ENCODE results near the gene DST.
A peak's percentile ranks its signal among the peaks of the same experiment; 100 is the strongest.
"Not testable (repeated sequence)": the region's sequence is repeated elsewhere in the genome, so short reads cannot be mapped to it uniquely, and the experiment has no call there.

The DST gene

DNA sequence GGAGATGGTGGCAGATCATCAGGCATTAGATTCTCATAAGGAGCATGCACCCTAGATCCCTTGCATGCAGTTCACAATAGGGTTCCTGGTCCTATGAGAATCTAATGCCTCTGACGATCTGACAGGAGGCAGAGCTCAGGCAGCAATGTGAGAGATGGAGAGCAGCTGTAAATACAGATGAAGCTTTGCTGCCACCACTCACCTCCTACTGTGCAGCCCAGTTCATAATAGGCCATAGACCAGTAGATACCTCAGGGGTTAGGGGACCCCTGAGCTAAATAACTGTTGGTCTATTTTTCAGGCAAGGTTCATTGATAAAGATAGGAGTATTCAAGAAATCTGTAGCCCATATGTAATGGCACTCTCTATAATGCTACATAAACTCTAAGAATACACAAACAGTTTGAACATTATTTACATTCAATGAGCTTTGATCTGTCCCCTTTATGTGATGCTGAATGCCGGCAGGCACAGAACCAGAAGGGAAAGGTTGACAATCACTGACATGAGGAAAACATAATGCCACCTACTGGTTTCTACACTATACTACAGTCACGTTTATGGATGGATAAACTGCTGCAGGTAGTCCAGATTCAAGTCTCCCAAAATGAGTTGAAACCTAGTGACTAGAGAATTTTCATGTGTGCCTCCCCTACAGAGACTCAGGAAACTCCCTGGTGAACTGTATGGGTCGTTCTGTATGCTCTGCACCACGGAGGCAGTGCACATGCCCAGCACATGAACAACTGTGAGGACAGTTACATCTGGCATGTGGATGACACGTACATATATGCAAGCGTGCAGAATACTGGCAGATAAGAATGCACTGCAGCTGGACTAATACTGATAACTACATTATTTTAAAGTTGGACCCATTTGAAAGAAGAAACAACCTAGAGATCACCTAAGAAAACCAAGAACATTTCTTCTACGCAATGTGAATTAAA is 72.0 kb downstream of the DST start:
- peak; percentile 70 for DNase-seq

DNA sequence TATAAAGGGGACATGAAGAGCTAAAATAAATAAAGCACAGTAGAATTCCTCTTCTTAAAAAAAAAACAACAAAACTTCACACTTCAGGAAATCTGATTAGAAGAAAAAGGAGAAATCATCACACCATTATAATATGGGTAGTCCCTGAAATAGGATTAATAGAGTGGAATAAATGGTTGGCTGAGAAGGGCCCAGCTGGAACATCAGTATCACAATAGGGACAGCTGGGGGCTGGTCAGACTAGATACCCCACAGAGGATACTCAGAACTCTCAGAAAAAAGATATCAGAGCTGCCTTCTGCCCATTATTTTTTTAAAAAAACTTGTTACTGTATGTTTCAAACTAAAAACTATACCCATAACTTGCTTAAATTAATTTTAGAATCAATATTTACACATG is 75.2 kb downstream of the DST start:
- DNase-seq = no peak

DNA sequence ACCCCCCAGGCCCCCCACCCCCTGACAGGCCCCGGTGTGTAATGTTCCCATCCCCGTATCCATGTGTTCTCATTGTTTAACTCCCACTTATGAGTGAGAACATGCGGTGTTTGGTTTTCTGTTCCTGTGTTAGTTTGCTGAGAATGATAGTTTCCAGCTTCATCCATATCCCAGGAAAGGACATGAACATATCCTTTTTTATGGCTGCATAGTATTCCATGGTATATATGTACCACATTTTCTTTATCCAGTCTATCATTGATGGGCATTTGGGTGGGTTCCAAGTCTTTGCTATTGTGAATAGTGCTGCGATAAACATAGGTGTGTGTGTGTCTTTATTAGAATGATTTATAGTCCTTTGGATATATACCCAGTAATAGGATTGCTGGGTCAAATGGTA is 80.0 kb downstream of the DST start:
- not testable (repeated sequence) for DNase-seq

DNA sequence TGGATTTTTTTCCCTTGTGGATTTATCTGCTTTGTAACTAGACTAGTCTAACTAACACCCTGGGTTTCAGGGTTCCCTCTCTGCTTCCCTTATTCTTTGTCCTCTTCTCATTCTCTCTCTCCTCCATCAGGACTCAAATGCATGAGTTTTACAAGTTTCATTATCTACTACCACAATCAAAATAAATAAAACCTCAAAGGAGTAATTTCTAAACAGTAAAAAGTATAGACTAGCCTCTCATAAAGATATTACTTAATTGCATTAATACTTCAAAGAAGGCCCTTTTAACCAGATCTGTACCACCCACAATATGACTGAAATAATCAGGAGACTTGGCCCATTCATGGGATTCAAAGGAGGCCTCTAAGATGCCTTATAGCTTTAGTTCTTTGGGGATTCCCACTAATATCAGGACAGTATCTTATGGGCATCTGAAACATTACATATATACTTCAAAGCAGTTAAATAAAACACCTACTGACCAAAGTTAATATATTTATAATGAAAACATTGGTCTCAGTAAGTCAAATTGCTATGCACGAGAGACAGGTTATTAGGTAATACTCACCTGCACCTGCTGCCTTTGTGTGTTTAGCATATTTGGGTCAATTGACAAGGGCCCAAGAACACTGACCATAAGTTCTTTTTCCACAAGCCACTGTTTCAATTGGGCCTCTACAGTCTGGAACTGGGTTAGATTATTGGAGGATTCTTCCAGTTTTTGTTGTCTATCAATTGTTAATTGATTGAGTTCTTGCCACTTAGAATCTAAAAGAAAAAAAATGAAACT is 85.7 kb downstream of the DST start:
- no peak for DNase-seq

DNA sequence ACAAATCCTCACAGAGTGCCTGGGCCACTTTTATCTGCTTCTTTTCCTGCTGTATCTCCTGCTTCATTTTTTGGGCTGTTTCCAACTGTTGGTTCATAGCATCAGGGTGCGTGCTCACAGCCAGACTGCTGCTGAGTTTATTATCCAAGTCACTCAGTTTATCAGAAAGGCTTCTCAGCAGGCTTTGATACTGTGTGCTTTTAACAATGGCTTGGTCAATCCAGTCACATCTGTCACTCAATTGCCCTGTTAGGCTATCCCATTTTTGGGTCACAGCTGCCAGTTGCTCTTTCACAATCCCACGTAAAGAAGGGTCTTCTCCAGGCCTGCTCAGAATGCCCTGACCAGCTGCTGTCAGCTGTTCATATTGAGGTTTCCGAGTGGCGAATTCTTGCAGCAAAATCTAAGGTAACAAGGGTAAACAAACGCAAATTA is 87.2 kb downstream of the DST start:
- peak; percentile 50 for DNase-seq

DNA sequence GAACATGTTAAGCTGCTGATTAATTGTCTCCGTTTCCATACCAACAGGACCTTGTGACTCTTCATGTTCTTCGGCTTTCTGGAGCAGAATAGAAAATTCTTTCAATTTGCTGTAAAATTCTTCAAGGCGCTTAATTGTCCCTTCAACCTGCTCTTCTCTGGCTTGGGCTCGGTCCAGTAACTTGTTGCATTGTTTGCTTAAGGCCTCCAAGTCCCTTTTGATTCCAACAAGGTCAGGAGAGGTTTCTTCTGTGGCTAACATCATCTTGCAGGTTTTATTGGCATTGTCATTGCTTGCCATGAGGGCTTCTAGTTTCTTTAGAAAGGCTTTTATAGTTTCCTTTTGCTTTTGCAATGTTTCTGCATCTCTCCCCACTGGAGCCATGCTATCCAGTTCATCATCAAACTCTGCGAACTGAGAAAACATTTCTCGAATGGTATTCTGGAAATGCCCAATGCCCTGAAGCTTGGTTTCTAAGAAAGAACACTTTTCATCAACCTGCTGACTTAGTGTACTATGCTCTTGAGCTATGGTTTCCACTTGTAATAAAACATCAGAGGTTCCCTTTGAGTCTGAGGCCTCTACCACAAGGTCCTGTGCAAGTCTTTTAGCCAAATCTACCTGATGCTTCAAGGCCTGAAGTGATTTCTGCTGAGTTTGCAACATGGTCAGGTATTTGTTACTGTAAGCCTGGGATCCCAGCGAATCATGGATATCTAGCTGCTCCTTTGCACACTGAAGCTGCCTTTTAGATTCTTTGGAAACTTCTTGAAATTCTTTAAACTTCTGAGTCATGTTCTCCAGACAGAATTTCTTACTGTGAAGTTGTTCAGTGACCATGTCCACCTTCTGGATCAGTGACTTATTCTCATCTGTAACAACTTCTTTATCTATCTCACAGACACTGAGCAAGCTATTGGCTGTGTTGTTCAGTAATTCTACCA is 90.2 kb downstream of the DST start:
- no peak for DNase-seq

DNA sequence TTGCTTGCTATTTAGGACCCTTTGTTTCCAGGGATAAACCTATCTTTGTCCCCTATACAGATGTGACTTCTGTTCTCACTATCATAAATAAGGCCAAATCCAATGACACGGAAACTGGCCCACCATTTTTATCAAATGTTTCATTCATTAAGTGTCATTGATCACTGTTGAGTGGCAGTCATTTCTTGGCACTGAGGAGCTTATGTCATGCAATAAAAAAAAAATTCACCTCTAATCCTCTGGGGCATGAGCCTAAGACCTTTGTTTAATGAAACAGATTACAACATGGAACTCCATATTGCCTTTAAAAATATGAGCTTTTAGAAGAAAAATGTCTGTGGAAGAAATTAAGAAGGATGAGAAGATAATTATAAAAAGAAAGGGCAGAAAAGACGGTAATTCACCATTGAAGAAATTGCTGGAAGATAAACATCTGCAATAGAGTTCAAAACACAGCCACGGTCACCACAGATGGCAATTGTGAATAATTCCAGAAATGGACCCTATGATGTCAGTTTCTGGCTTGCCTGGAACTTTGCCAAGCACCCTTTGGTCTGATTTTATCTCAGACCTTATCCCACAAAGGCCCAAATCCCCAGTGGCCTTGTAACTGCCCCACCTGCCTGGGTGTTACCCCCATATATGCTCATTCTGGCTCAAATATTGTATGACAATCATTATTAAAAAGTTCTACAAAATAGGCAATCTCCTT is 91.1 kb downstream of the DST start:
- DNase-seq = no peak

DNA sequence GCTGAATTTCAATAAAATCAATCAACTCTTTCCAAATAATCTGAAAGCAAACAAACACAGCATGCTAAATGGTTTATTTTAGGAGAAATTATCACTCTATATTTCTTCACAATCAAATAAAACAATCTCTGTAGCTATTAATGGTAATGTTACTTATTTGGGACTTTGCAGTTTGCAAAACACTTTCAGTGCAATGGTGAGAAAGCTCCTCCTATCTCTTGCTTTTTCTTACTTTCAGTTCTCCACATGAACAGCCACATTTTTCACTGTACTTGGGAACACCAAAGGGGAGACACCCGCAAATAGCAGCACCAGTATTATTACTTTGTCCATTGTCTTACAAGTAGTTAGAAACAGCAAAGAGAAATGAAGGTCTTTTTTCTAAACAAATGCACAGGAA is 92.4 kb downstream of the DST start:
- DNase-seq = no peak

DNA sequence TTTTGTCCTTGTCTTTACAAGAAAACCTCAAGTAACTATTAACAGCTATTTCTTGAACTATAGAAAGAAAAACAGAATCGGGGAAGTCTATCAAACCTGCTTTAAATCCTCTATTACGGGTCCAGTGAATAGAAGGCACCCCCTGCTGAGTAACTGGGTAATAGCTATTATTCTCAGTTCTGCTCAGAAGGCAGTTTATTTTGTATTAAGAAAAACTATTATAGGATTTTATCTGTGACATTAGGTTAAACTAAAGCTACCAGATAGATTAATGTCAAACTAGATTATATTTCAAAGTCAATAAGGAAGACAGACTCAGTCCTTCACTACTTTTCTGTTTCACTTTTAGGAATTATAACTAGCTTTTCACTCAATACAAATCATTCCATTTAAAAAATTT is 93.7 kb downstream of the DST start:
- DNase-seq = peak; percentile 14

DNA sequence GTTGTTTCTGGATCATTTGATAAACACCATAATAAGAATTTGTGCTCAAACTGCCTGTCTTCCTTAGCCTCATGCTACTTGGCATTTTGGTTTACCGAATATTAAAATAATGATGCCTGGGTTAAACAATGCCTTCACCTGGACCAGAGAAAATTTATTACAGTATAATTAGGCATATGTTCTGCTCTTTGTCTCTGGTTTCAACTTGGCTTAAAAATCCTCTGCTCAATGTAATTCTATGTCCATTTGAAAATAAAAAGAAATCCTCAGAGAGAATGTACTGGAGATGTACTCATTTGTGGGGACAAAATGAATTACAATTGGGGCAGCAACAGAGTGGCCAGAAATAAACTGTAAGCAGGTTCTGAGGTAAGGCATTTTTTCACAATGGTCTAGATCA is 95.0 kb downstream of the DST start:
- DNase-seq = no peak

DNA sequence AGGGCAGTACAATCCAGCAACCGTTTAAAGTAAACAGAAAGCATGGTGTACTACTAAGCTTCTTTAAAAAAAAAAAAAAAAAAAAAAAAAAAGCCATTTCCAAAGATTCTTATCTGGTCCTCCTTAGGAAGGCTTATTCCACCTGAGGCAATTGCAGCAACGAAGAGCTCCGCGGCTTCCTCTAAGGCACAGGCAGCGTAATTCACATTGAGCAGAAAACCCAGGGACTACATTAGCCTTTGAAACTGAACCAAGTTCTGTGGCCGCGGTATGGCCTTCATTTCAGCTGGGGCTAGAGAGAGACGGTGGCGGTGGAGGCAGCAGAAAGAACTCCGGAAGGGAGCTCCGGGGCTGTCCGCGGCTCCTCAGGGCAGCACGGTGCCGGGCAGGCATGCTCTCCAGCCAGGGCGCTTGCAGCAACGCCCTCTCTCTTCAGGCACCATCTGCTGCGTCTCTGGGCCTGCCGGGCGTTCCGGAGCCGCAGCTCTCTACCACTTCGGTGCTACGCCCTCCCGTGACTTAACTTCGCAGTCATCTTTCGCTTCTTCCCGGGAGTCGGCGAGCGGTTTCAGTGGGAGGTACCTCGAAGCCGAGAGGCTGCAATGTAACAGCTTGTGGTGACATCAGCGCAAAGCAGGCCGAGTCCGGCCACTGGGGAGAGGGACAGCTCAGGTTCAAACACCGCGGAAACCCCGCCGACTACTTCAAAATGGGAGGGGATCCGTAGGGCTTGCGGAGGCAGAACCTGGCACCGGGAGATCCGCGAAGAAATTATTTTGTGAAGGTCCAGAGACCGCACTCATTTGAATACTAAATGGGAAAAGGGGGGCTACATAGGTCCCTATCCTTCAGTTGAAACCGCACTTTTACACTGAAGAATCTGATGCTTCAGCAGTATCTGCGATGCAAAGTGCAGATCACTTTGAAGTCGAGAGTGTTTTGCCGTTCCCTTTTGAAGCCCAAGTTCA is 100.0 kb downstream of the DST start:
- DNase-seq = peak; percentile 91

DNA sequence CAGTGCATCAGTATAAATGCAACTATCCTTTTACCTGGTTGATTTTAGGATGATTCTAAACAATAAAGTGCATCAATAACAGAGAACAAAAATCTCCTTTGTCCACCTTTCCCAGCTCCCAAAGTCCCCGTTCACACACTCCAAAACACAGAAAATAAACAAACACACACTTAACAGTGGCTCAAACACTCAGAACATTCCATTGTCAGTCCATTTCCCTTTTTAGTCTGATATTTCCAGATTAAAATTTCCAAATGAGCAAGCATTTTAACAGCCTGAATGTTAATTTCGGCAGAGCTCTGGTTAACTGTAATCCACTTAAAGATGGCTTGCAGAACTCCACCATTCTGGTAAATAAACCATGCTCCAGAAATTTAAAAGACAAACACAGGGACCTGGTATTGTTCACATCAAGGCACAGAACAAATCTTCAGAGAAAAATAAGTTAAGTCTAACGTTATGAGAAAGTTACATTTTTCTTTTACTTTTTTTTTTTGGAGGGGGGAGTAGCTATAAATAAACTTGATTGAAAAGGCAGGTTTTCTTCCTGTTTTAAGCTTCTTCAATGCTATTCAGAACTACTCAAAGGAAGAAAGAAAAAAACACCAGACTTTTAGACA is 100.8 kb downstream of the DST start:
- DNase-seq = peak; percentile 31

DNA sequence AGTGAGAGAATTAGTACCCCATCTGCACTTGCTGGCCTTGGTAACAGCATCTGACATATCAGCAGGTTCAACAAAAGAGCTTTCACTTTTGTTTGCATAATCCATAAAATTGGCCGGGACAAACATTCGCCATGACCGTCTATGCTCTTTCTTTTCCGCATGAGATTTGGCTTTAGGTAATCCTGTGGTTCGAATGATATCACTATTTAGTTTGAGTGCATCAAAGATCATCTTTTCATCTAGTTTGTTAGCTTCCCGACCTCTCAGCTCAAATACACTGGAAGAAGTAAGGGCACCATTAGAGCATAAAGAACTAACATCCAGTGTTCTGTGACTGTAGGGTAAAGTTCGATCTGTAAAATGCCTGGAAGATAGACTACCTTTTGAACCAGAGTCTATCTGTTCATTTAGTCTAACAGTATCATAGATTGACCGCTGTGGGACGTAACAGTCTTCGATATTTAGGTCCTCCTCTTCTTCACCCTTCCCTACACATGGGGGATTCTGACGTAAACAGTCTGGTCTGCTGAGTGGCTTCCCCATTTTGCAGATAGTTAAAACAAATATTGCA is 101.6 kb downstream of the DST start:
- DNase-seq = peak; percentile 56

DNA sequence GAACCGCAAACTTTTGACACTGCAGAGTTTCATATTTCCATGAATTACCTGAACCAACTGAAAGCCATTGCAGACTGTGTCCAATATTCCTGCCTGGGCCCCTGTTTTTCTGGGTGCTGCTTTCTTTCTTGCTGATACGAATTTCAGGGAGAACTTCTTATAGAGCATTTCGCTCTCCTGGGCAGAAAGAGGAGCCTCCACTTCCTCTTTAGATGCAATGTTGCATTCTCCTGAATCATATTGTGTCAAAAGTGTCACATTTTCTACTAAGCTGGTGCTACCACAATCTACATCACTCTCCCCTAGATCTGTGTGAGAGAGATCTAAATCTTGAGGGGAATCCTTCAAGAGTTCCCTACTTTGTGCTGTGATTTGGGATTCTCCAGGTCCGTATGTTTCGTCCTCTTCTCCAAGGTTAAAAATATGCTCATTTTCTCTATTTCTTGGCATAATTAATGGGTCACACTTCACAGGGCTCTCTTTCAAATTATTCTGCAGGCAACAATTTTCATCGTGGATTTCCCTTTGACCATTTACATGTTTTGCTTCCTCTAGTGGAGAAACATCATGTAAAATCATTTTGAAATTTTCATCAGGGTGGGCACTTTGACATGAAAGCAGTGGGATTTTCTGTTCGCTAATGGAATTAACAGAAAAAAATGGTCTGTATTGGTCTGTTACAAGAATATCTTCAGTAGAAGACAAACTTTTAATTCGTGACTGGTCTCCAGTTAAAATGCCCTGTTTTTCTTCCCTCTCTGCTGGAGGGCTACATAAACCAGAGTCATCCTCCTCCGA is 102.3 kb downstream of the DST start:
- no peak for DNase-seq

DNA sequence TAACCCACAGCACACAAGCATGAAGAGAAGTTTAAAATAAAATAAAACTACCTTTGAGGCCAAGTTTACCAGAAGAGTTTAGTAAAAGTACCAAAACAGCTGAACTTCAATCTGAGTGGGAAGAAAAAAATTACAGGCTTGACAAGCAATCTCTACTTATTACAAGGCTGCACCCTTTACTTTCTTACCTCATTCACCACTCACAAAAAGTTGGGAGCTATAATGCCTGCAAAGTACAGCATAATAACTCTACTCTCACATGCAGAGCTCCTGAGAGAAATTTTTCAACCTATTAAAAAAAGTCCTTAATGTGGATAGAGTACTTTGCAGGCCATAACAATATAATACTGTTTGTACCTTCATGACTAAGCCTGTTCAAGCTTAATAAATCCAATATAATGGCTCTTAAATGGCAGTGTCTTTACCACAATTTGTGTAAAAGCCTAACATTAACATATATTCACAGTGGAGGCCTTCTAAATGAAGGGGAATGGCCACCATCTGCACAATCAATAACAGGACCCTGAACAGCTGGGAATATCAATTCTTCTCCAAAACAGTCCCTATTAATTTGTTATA is 103.1 kb downstream of the DST start:
- no peak for DNase-seq

DNA sequence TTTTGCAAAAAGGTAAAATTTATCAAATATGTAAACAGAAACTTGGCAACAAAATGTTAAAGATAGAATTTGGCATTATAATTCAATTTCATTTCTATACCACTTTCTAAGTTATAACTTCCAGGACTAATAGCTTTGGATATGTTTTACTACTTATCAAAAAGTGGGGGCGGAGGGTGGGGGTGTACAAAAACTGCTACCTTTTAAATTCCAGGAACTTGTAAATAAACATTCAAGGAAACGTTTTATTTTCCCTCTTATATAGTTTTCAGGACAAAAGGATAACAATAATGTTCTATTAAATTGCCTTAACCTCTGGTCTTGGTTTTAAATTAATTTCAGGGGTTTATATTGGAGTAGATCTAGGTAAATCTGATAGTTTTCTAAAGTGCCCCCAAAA is 103.8 kb downstream of the DST start:
- DNase-seq = no peak

DNA sequence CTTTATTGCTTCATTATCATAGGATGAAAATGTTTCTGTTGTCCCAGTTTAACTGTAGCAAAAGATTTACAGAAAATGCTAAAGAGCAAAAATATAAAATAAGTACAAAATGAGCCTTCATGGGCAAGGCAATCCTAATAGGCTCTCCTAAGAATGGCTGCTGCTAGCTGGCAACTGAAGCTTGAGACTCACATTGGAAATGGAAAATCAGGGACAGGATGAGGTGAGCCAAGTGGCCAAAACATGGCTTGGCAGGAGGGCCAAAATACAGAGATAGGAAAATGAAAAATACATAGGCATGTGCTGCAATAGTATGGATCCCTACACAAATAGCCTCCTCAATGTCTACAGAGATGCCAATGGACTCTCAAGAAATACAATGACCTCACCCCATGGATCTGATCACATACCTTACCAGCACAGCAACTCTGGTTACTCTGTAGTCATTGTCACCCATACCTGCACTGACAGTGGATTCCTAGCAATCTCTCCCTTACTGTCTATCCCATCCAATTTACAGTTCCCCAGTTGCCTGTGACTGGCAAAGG is 105.4 kb downstream of the DST start:
- DNase-seq = no peak

DNA sequence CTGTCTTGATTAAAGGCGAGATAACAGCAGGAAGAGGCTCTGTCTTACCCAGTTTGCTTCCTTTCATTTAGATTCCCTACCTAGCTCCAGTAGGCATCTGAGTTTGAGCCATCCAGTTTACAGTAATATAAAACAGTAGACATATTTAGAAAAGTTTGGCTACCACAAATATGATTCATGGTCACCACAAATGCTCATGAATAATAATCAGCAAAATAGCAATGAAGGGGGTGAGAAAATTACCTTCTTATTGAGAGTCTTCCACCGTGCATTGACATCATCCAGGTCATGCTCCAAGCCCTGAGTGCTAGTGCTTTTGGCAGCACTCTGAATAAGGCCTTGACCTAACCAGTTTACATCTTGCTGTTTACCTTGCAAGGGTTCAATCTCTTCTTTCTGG is 106.2 kb downstream of the DST start:
- no peak for DNase-seq

DNA sequence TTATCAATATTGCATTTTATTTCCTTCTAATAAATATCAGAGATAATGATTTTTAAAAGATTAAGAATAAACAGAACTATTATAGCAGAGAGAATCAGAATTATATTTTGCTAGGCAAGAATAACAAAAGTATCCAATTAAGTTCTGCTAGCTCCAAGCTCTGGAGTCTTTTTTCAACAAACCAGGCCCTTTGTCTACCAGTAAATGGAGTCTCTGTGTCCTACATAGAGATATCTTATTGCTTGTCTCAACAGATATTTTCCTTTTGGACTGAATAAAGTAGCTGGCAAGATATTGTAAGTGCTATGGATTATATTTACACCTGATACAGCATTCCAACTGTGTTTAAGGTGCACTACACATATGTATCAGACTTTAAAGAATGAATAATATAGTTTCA is 107.1 kb downstream of the DST start:
- no peak for DNase-seq
